ENCODE results near the gene LTA4H. TPM values are rescaled to one million over a fixed set of nuclear protein-coding genes. Genes with fewer than 3 reads are reported as not detected.

The LTA4H gene
- total RNA-seq, 1 donor from 2014 or later: 567 TPM

DNA sequence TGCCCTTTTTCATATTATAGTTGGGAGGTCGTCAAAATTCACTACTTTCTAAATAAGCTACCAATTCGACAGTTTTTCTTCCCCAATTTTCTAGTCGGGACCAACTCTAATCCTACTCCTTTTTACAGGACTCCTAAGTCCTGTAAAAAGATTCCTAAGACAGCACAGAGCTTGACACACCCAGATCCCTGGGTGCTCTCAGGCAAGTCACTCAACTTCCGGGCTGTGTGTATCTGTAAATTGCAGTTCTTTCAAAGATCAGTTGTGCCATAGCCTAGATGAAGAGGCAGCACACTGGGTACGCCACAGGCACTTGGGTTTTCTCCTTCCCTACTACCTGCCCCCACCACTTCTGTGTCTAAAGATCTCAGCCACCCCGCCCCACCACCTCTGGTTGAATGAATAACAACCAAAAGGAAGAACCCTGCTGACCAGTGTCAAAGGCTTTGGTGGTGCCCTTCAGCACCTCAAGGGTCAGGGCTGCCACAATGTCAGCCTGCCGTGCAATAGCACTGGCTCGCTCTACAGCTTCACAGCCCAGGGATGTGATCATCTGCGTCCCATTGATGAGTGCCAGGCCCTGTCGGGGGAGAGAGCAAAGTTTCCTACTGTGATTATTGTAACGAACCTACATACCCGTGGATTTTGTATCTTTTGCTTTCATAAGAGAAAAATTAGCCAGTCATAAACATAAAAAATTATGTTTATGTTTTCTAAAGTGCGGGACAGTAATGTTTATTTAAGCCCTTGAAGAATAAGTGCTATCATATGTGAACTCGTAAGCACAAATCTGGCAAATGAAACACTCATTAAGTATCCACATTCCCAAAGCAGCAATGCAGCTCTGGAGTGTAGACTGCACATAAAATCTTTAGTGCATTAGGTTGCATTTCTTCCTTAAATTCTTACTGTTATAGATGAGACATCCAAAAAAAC is 48.5 kb downstream of the LTA4H start:
- ATAC-seq (no peak), DNase-seq (no peak)
- no peak overlapping the region for H3K4me3 ChIP-seq
- H3K27ac ChIP-seq: no peak overlapping the region
- no peak for TF ChIP-seq CTCF (IDR thresholded peaks at IDR 0.05)
- H3K27me3 ChIP-seq (ENCODE audit: low read depth): no peaks in the 10 kb centered on the region
- intact Hi-C loops (cut with DNase I): no loop called here
- H3K9me3 ChIP-seq: no peaks in the 10 kb centered on the region
- no peaks in the 10 kb centered on the region for H3K4me1 ChIP-seq
- no peaks in the 10 kb centered on the region for H3K36me3 ChIP-seq

DNA sequence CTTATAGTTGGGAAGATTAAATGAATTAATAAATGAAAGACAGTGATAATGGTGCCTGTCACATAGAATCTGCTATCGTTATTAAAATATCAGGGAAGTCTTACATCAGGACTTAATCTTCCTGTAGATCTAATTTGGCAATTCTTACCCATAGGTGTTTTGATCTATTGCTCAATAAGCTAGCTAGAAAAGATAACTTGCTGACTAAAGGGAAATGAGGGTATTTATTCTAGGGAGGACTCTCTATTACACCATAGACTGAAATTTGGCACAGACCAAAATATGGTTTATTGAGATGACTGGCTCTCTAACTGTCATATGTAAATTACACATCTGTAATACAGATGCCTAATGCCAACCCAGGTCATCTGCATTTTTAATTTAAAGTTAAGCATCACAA is 50.7 kb downstream of the LTA4H start:
- Histone ChIP-seq H3K36me3 (no peaks in the 10 kb centered on the region), H3K27me3 (ENCODE audit: low read depth) (no peaks in the 10 kb centered on the region), H3K4me1 (no peaks in the 10 kb centered on the region), H3K27ac (no peak overlapping the region), H3K4me3 (no peak overlapping the region), H3K9me3 (no peaks in the 10 kb centered on the region)
- intact Hi-C loops (cut with DNase I): no loop called here
- no peak for TF ChIP-seq CTCF (IDR thresholded peaks at IDR 0.05)
- DNase-seq: no peak
- ATAC-seq: no peak

GRCh38 chr12:95982602-95983001 is 52.8 kb downstream of the LTA4H start:
- H3K36me3 ChIP-seq: no peaks in the 10 kb centered on the region
- ATAC-seq (no peak), DNase-seq (no peak)
- H3K27me3 ChIP-seq (ENCODE audit: low read depth): no peaks in the 10 kb centered on the region
- H3K9me3 ChIP-seq: no peaks in the 10 kb centered on the region
- no peak overlapping the region for H3K4me3 ChIP-seq
- intact Hi-C loops (cut with DNase I): no loop called here
- no peak overlapping the region for H3K27ac ChIP-seq
- no peak for TF ChIP-seq CTCF (IDR thresholded peaks at IDR 0.05)
- no peaks in the 10 kb centered on the region for H3K4me1 ChIP-seq

DNA sequence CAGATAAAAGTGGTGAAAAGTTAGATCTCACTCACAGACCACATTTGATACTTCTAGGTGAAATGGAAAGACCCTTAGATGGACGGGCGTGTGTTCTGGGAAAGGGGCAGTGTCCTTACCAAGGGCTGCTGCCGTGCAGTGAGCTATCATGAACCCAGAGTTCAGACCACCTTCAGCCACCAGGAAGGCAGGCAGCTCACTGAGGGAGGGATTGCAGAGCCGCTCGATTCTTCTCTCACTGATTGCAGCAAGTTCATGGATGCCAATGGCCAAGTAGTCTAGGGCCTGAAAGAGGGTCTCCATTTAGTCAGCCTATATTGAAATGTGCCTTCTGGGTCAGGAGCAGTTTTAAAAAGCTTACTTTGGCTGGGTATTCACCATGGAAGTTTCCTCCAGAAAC is 55.0 kb downstream of the LTA4H start:
- TF ChIP-seq CTCF (IDR thresholded peaks at IDR 0.05): no peak
- DNase-seq (no peak), ATAC-seq (no peak)
- Histone ChIP-seq H3K27ac (no peak overlapping the region), H3K36me3 (no peaks in the 10 kb centered on the region), H3K4me3 (no peak overlapping the region), H3K27me3 (ENCODE audit: low read depth) (no peaks in the 10 kb centered on the region), H3K4me1 (no peaks in the 10 kb centered on the region), H3K9me3 (no peaks in the 10 kb centered on the region)
- intact Hi-C loops (cut with DNase I): no loop called here

GRCh38 chr12:95978774-95979173 is 56.6 kb downstream of the LTA4H start:
- H3K27me3 ChIP-seq (ENCODE audit: low read depth): no peaks in the 10 kb centered on the region
- ATAC-seq: no peak

More at GRCh38 chr12:95978774-95979173, 56.6 kb downstream of the LTA4H start:
- Histone ChIP-seq H3K36me3 (no peaks in the 10 kb centered on the region), H3K4me3 (no peak overlapping the region), H3K9me3 (no peaks in the 10 kb centered on the region), H3K4me1 (no peaks in the 10 kb centered on the region), H3K27ac (no peak overlapping the region)
- intact Hi-C loops (cut with DNase I): no loop called here
- no peak for DNase-seq
- TF ChIP-seq CTCF (IDR thresholded peaks at IDR 0.05): no peak
